Measurements from ENCODE around the gene ZC3H7A. TPM values are rescaled to one million over a fixed set of nuclear protein-coding genes. Genes with fewer than 3 reads are reported as not detected.
"Not testable (repeated sequence)": the region's sequence is repeated elsewhere in the genome, so short reads cannot be mapped to it uniquely, and the experiment has no call there.

Gene ZC3H7A
- total RNA-seq, 1 experiment from 2014 or later, result 54.9 TPM

DNA sequence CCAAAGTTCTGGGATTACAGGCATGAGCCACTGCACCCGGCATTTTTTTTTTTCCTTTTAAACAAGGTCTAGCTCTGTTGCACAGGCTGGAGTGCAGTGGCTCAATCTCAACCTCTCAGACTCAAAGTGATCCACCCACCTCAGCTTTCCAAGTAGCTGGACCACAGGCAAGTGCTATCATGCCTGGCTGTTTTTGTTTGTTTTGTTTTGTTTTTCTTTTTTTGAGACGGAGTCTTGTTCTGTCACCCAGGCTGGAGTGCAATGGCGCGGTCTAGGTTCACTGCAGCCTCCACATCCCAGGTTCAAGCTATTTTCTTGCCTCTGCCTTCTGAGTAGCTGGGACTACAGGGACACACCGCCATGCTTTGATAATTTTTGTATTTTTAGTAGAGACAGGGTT is 19.1 kb upstream of the ZC3H7A start:
- Histone ChIP-seq H3K9me3 (ENCODE audit: low read length) (no peaks in the 10 kb centered on the region), H3K4me3 (ENCODE audit: low read length) (no peak overlapping the region), H3K79me2 (ENCODE audit: low read length) (no peaks in the 10 kb centered on the region), H3K36me3 (ENCODE audit: insufficient read depth, low read length) (no peaks in the 10 kb centered on the region), H4K20me1 (ENCODE audit: insufficient read depth, low read depth, low read length) (no peaks in the 10 kb centered on the region), H3K4me2 (ENCODE audit: low read depth, low read length, poor library complexity, severe bottlenecking) (no peak overlapping the region), H3K27ac (ENCODE audit: low read length) (no peak overlapping the region), H3K27me3 (ENCODE audit: low read length) (no peaks in the 10 kb centered on the region), H3K9me2 (replicated peaks; ENCODE audit: insufficient read depth, low read length) (no peaks in the 10 kb centered on the region), H2AFZ (ENCODE audit: low read length) (no peak overlapping the region), H3K4me1 (ENCODE audit: low read length) (peaks cover 2% of the 10 kb centered on the region), H3K9ac (ENCODE audit: low read length) (no peak overlapping the region)
- no peak for DNase-seq

DNA sequence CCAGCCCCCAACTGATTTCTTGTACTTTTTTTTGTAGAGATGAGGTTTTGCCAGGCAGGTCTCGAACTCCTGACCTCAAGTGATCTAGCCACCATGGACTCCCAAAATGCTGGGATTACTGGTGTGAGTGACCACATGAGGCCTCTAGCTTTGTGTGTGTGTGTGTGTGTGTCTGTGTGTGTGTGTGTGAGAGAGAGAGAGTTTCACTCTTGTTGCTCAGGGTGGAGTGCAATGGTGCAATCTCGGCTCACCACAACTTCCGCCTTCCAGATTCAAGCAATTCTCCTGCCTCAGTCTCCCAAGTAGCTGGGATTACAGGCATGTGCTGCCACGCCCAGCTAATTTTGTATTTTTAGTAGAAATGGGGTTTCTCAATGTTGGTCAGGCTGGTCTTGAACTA is 17.7 kb upstream of the ZC3H7A start:
- H3K4me1 ChIP-seq (ENCODE audit: low read length); H3K36me3 ChIP-seq (ENCODE audit: insufficient read depth, low read length); H3K27ac ChIP-seq (ENCODE audit: low read length); H3K9me2 ChIP-seq (replicated peaks; ENCODE audit: insufficient read depth, low read length); H3K4me2 ChIP-seq (ENCODE audit: low read depth, low read length, poor library complexity, severe bottlenecking); DNase-seq; H3K79me2 ChIP-seq (ENCODE audit: low read length); H3K9me3 ChIP-seq (ENCODE audit: low read length); H2AFZ ChIP-seq (ENCODE audit: low read length); H3K27me3 ChIP-seq (ENCODE audit: low read length); H3K4me3 ChIP-seq (ENCODE audit: low read length); H4K20me1 ChIP-seq (ENCODE audit: insufficient read depth, low read depth, low read length); H3K9ac ChIP-seq (ENCODE audit: low read length): not testable (repeated sequence)

DNA sequence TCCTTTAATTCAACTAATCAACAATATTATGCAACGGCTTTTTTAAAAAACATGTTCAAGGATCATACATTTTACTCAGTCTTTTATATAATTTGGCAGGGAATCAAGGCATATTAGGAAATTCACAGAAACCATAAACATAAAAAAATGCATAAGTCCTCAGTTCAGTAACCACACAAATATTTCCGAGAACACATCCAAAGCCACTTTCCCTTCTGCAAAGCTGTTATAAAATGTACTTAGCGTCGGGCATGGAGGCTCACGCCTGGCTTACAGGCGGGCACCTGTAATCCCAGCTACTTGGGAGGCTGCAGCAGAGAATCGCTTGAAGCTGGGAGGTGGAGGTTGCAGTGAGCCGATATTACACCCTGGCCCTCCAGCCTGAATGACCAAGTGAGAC is 9.7 kb upstream of the ZC3H7A start:
- no peak for DNase-seq
- no peaks in the 10 kb centered on the region for H3K27me3 ChIP-seq (ENCODE audit: low read length)
- H3K4me1 ChIP-seq (ENCODE audit: low read length), result peaks cover 9% of the 10 kb centered on the region
- no peak overlapping the region for H3K4me2 ChIP-seq (ENCODE audit: low read depth, low read length, poor library complexity, severe bottlenecking)
- no peaks in the 10 kb centered on the region for H3K79me2 ChIP-seq (ENCODE audit: low read length)
- no peak overlapping the region for H2AFZ ChIP-seq (ENCODE audit: low read length)
- H3K36me3 ChIP-seq (ENCODE audit: insufficient read depth, low read length), result no peaks in the 10 kb centered on the region
- H3K9me2 ChIP-seq (replicated peaks; ENCODE audit: insufficient read depth, low read length), result no peaks in the 10 kb centered on the region
- no peaks in the 10 kb centered on the region for H4K20me1 ChIP-seq (ENCODE audit: insufficient read depth, low read depth, low read length)
- no peak overlapping the region for H3K27ac ChIP-seq (ENCODE audit: low read length)
- no peak overlapping the region for H3K9ac ChIP-seq (ENCODE audit: low read length)
- no peak overlapping the region for H3K4me3 ChIP-seq (ENCODE audit: low read length)
- no peaks in the 10 kb centered on the region for H3K9me3 ChIP-seq (ENCODE audit: low read length)

DNA sequence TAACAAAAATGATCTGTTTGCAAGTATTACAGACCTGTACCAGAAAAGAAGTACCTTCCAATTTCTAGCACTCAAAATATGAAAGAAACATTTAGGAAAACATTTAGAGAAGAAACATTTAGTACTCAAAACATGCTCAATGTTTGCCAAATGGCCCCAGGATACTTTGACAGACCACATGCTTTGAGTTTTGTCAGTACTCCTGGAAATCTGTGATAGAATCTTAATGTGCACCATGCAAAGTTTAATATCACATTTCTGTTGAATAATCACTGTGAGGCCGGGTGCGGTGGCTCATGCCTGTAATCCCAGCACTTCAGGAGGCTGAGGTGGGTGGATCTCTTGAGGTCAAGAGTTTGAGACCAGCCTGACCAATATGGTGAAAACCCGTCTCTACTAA is 8.5 kb upstream of the ZC3H7A start:
- Histone ChIP-seq H3K9me3 (ENCODE audit: low read length) (no peaks in the 10 kb centered on the region), H3K4me1 (ENCODE audit: low read length) (peaks cover 9% of the 10 kb centered on the region), H3K4me3 (ENCODE audit: low read length) (no peak overlapping the region), H3K79me2 (ENCODE audit: low read length) (no peaks in the 10 kb centered on the region), H3K27me3 (ENCODE audit: low read length) (no peaks in the 10 kb centered on the region), H3K27ac (ENCODE audit: low read length) (no peak overlapping the region), H4K20me1 (ENCODE audit: insufficient read depth, low read depth, low read length) (no peaks in the 10 kb centered on the region), H2AFZ (ENCODE audit: low read length) (no peak overlapping the region), H3K9me2 (replicated peaks; ENCODE audit: insufficient read depth, low read length) (no peaks in the 10 kb centered on the region), H3K9ac (ENCODE audit: low read length) (no peak overlapping the region), H3K36me3 (ENCODE audit: insufficient read depth, low read length) (no peaks in the 10 kb centered on the region), H3K4me2 (ENCODE audit: low read depth, low read length, poor library complexity, severe bottlenecking) (no peak overlapping the region)
- no peak for DNase-seq

GRCh38 chr16:11801481-11802021 is 4.5 kb upstream of the ZC3H7A start:
- Histone ChIP-seq H3K27ac (ENCODE audit: low read length) (no peak overlapping the region), H3K9me2 (replicated peaks; ENCODE audit: insufficient read depth, low read length) (no peaks in the 10 kb centered on the region), H3K79me2 (ENCODE audit: low read length) (peaks cover 8% of the 10 kb centered on the region), H3K4me3 (ENCODE audit: low read length) (no peak overlapping the region), H4K20me1 (ENCODE audit: insufficient read depth, low read depth, low read length) (no peaks in the 10 kb centered on the region), H3K4me1 (ENCODE audit: low read length) (peaks cover 13% of the 10 kb centered on the region), H3K9me3 (ENCODE audit: low read length) (no peaks in the 10 kb centered on the region), H2AFZ (ENCODE audit: low read length) (no peak overlapping the region), H3K27me3 (ENCODE audit: low read length) (no peaks in the 10 kb centered on the region), H3K36me3 (ENCODE audit: insufficient read depth, low read length) (no peaks in the 10 kb centered on the region), H3K4me2 (ENCODE audit: low read depth, low read length, poor library complexity, severe bottlenecking) (no peak overlapping the region), H3K9ac (ENCODE audit: low read length) (no peak overlapping the region)
- DNase-seq, result no peak

DNA sequence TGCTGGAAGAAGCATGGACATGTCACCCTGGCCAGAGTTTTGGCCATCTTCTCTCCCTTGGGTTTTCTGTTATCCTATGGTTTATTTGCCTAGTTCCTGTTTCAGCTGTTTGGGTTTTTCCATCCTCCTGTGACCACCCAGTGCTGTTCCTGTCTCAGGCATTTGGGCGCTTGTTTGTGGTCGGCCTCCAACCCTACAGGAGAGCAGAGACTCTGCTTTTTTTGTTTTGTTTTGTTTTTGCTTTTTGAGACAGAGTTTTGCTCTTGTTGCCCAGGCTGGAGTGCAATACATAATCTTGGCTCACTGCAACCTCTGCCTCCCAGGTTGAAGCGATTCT is 3.3 kb upstream of the ZC3H7A start:
- Histone ChIP-seq H2AFZ (ENCODE audit: low read length) (no peak overlapping the region), H3K27me3 (ENCODE audit: low read length) (no peaks in the 10 kb centered on the region), H3K9me3 (ENCODE audit: low read length) (no peaks in the 10 kb centered on the region), H3K27ac (ENCODE audit: low read length) (no peak overlapping the region), H3K9me2 (replicated peaks; ENCODE audit: insufficient read depth, low read length) (no peaks in the 10 kb centered on the region), H3K4me2 (ENCODE audit: low read depth, low read length, poor library complexity, severe bottlenecking) (no peak overlapping the region), H3K9ac (ENCODE audit: low read length) (no peak overlapping the region), H3K4me1 (ENCODE audit: low read length) (peaks cover 23% of the 10 kb centered on the region), H3K79me2 (ENCODE audit: low read length) (peaks cover 20% of the 10 kb centered on the region), H4K20me1 (ENCODE audit: insufficient read depth, low read depth, low read length) (peaks cover 6% of the 10 kb centered on the region), H3K4me3 (ENCODE audit: low read length) (no peak overlapping the region), H3K36me3 (ENCODE audit: insufficient read depth, low read length) (no peaks in the 10 kb centered on the region)
- DNase-seq, result no peak

DNA sequence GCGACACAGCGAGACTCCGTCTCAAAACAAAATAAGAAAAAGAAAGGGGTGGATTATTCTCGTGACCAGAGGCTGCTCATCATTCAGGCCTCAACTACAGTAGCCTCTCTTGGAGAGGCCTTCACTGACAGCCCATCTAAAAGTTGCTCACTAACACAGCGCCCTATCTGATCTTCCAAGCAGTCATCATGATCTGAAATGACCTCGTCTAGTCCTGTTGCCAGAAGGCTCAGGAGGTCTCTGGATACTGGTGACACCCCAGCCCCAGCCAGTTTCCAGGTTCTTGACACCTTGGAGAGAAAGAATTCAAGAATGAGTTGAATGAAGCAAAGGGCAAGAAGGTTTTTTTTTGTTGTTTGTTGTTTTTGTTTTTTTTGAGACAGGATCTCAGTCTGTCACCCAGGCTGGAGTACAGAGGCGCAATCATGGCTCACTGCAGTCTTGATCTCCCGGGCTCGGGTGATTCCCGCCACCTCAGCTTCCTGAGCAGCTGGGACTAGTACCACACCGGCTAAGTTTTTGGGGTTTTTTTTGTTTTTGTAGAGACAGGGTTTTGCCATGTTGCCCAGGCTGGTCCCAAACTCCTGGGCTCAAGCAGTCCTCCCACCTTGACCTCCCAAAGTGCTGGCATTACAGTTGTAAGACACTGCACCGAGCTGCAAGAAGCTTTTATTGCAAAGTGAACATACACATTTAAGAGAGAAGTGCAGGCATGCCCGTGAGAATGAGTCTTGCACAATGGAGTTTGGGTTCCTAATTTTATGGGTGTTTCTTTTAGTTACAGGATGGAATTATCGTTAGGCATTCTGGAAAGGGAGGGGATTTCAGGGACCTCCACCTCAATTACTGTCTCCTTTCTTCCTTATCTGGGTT is 2.7 kb upstream of the ZC3H7A start:
- H3K27me3 ChIP-seq (ENCODE audit: low read length), result no peaks in the 10 kb centered on the region
- no peak overlapping the region for H3K4me2 ChIP-seq (ENCODE audit: low read depth, low read length, poor library complexity, severe bottlenecking)
- no peak overlapping the region for H3K4me3 ChIP-seq (ENCODE audit: low read length)
- peaks cover 6% of the 10 kb centered on the region for H4K20me1 ChIP-seq (ENCODE audit: insufficient read depth, low read depth, low read length)
- H3K27ac ChIP-seq (ENCODE audit: low read length), result no peak overlapping the region
- H3K9me3 ChIP-seq (ENCODE audit: low read length), result no peaks in the 10 kb centered on the region
- H3K36me3 ChIP-seq (ENCODE audit: insufficient read depth, low read length), result peaks cover 4% of the 10 kb centered on the region; the same call in 1 of the 2 replicates
- H3K9ac ChIP-seq (ENCODE audit: low read length), result no peak overlapping the region
- DNase-seq, result no peak
- H2AFZ ChIP-seq (ENCODE audit: low read length), result no peak overlapping the region
- peaks cover 26% of the 10 kb centered on the region for H3K79me2 ChIP-seq (ENCODE audit: low read length)
- H3K4me1 ChIP-seq (ENCODE audit: low read length), result peaks cover 29% of the 10 kb centered on the region
- no peaks in the 10 kb centered on the region for H3K9me2 ChIP-seq (replicated peaks; ENCODE audit: insufficient read depth, low read length)

- DNase-seq, result no peak
- Histone ChIP-seq H4K20me1 (ENCODE audit: insufficient read depth, low read depth, low read length) (peaks cover 6% of the 10 kb centered on the region), H2AFZ (ENCODE audit: low read length) (no peak overlapping the region), H3K4me3 (ENCODE audit: low read length) (no peak overlapping the region), H3K9ac (ENCODE audit: low read length) (no peak overlapping the region), H3K36me3 (ENCODE audit: insufficient read depth, low read length) (peaks cover 4% of the 10 kb centered on the region; the same call in 1 of the 2 replicates), H3K27me3 (ENCODE audit: low read length) (no peaks in the 10 kb centered on the region), H3K9me2 (replicated peaks; ENCODE audit: insufficient read depth, low read length) (no peaks in the 10 kb centered on the region), H3K9me3 (ENCODE audit: low read length) (no peaks in the 10 kb centered on the region), H3K4me1 (ENCODE audit: low read length) (peaks cover 36% of the 10 kb centered on the region), H3K79me2 (ENCODE audit: low read length) (peaks cover 33% of the 10 kb centered on the region), H3K4me2 (ENCODE audit: low read depth, low read length, poor library complexity, severe bottlenecking) (peak overlapping the region; percentile 96), H3K27ac (ENCODE audit: low read length) (no peak overlapping the region)
Observed at GRCh38 chr16:11799017-11799381, 1.9 kb upstream of the ZC3H7A start.

Measured in Karpas-422 (cell line).